K562 (cell line): ENCODE measurements around the gene MYADM. TPM values are rescaled to one million over a fixed set of nuclear protein-coding genes. Genes with fewer than 3 reads are reported as not detected.

Experiments used
- ARID1B ChIP-seq: fragments of 450-650 bp; IDR thresholded peaks from 2 replicates; pipeline ENCODE4 v1.6.1; 2016; ENCODE audit warnings: antibody characterized with exemption, mild to moderate bottlenecking, inconsistent platforms
- EP300 ChIP-seq: IDR thresholded peaks from 2 replicates; pipeline ENCODE4 v1.6.1; 2012; ENCODE audit warnings: low read length, improper control_type of control experiment
- HMGN3 ChIP-seq: IDR thresholded peaks from 2 replicates; pipeline ENCODE4 v1.6.1; 2011; ENCODE audit warnings: borderline replicate concordance, low read depth, mild to moderate bottlenecking, mixed read lengths, low read length; ENCODE audit not compliant: insufficient read length; ENCODE audit errors: extremely low read depth
- MCM5 ChIP-seq: fragments of 450-650 bp; IDR thresholded peaks from 2 replicates; pipeline ENCODE4 v1.6.1; 2016; ENCODE audit warnings: low read depth
- MGA ChIP-seq: fragments of 450-650 bp; IDR thresholded peaks from 2 replicates; pipeline ENCODE4 v1.6.1; 2016; ENCODE audit warnings: mild to moderate bottlenecking, moderate library complexity
- NCOA2 ChIP-seq, 2 experiments: fragments of 450-650 bp; IDR thresholded peaks; 2 replicates each; pipeline ENCODE4 v1.6.1; 2018; ENCODE audit warnings: mild to moderate bottlenecking in 2 of 2, moderate library complexity in 1 of 2; ENCODE audit not compliant: partially characterized antibody in 2 of 2
- NFXL1 ChIP-seq: fragments of 450-650 bp; formaldehyde crosslinking; IDR thresholded peaks from 2 replicates; pipeline ENCODE4 v1.4.0; 2021; ENCODE audit warnings: mild to moderate bottlenecking
- RCOR1 ChIP-seq, 2 experiments: IDR thresholded peaks; 2 replicates each; pipeline ENCODE4 v1.6.1; 2012; ENCODE audit warnings: low read depth in 2 of 2, low read length in 2 of 2, borderline replicate concordance in 1 of 2, improper control_type of control experiment in 1 of 2
- TSHZ1 ChIP-seq: fragments of 250-450 bp; sonication (Bioruptor Pico); IDR thresholded peaks from 2 replicates; pipeline ENCODE4 v1.4.0; 2020; ENCODE audit warnings: mild to moderate bottlenecking, moderate library complexity
- VEZF1 ChIP-seq: fragments of 200-800 bp; sonication (Bioruptor generic); IDR thresholded peaks from 2 replicates; pipeline ENCODE4 v1.6.1; 2017; ENCODE audit warnings: missing genetic modification characterization, missing compliant biosample characterization
- ZNF778 ChIP-seq: fragments of 450-650 bp; formaldehyde crosslinking; IDR thresholded peaks from 2 replicates; pipeline ENCODE4 v1.4.0; 2020; ENCODE audit warnings: mild to moderate bottlenecking, moderate library complexity
- polyA plus RNA-seq, 8 experiments: library from polyadenylated mRNA; depleted of rRNA in 4 of 8; stranded (reverse) in 5 of 8; unstranded in 3 of 8; fragments of >200 nt; fragmentation: Nextera tagmentation in 2 of 8; fragmentation: Illumina TruSeq in 1 of 8; extraction: Ambion mirVana in 2 of 8; extraction: Trizol in 1 of 8; gene quantifications; 2 replicates each; pipeline versions ENCODE4 v1.2.1 to v1.2.3, GENCODE V29; 2011 to 2014; ENCODE audit warnings: inconsistent platforms in 1 of 8, missing spikeins in 1 of 8
- total RNA-seq, 7 experiments: library from RNA; depleted of rRNA in 6 of 7; stranded (reverse); fragments of >200 nt in 6 of 7; fragmentation: Illumina TruSeq in 2 of 7; extraction: Trizol in 2 of 7; gene quantifications; 2 replicates each; pipeline versions ENCODE4 v1.2.1 to v1.2.3, GENCODE V29; 2011 to 2021; ENCODE audit warnings: low replicate concordance in 1 of 7

MYADM gene
- total and polyA plus RNA-seq, 9 of the 15 experiments (the other 6 are each of a cell fraction or from before 2014, with no cell fraction given): 4.5 to 70.3 (median 14.4) TPM

- TF ChIP-seq MGA (no peak), MCM5 (no peak), HMGN3 (peak; percentile 11), TSHZ1 (CRISPR knock-in tag) (no peak), NCOA2 (IDR thresholded peaks at IDR 0.05; ENCODE audit: partially characterized antibody in 2 of 2) (no peak), EP300 (no peak), RCOR1 (IDR thresholded peaks at IDR 0.05; ENCODE audit: borderline replicate concordance in 1 of 2, low read depth in 2 of 2, low read length in 2 of 2) (no peak), ZNF778 (CRISPR knock-in tag) (no peak), ARID1B (no peak), NFXL1 (CRISPR knock-in tag) (no peak), VEZF1 (CRISPR knock-in tag) (peak; percentile 40; the same call in 1 of the 2 replicates)
Observed at GRCh38 chr19:53898636-53899341, 31.1 kb downstream of the MYADM start (continued).
